Renal cortical epithelial cell (primary cell): ENCODE data around the gene BHLHE40. TPM values are rescaled to one million over a fixed set of nuclear protein-coding genes. Genes with fewer than 3 reads are reported as not detected.
"Not testable (repeated sequence)": the region's sequence is repeated elsewhere in the genome, so short reads cannot be mapped to it uniquely, and the experiment has no call there.

Source experiments
- DNase-seq: peaks from one replicate; pipeline ENCODE4 v3.0.0-alpha.2; 2011; ENCODE audit warnings: low read depth
- total RNA-seq: library from RNA; depleted of rRNA; stranded (reverse); fragments of >200 nt; gene quantifications from 2 replicates; pipeline ENCODE4 v1.2.3, GENCODE V29; 2014

Gene BHLHE40
- total RNA-seq, 1 donor from 2014 or later = 75.4 TPM

GRCh38 chr3:4961865-4962264 lies 17.4 kb upstream of the BHLHE40 start:
- not testable (repeated sequence) for DNase-seq

GRCh38 chr3:4963669-4964570 lies 15.3 kb upstream of the BHLHE40 start:
- DNase-seq = no peak

GRCh38 chr3:4966006-4966405 lies 13.2 kb upstream of the BHLHE40 start:
- DNase-seq = not testable (repeated sequence)

GRCh38 chr3:4967683-4968082 lies 11.6 kb upstream of the BHLHE40 start:
- not testable (repeated sequence) for DNase-seq

GRCh38 chr3:4971437-4971836 lies 7.8 kb upstream of the BHLHE40 start:
- DNase-seq = not testable (repeated sequence)

GRCh38 chr3:4971838-4972237 lies 7.4 kb upstream of the BHLHE40 start:
- DNase-seq = no peak

- peak; percentile 90 for DNase-seq
Observed at GRCh38 chr3:4972652-4973643, 6.3 kb upstream of the BHLHE40 start.

- no peak for DNase-seq
Observed at GRCh38 chr3:4974154-4974553, 5.1 kb upstream of the BHLHE40 start.

- DNase-seq = peak; percentile 73
Observed at GRCh38 chr3:4976109-4976508, 3.1 kb upstream of the BHLHE40 start.

GRCh38 chr3:4977001-4977852 lies 2.0 kb upstream of the BHLHE40 start:
- peak; percentile 98 for DNase-seq

GRCh38 chr3:4977853-4978203 lies 1.4 kb upstream of the BHLHE40 start:
- no peak for DNase-seq

- DNase-seq = peak; percentile 95
Observed at GRCh38 chr3:4978204-4978965, 852 bp upstream of the BHLHE40 start.

- DNase-seq = peak; percentile 95
Observed at GRCh38 chr3:4978966-4979427, 240 bp upstream of the BHLHE40 start.

GRCh38 chr3:4980229-4981203 lies 1.3 kb downstream of the BHLHE40 start:
- DNase-seq = peak; percentile 72

GRCh38 chr3:4981294-4981664 lies 2.0 kb downstream of the BHLHE40 start:
- DNase-seq = peak; percentile 42

GRCh38 chr3:4981665-4982494 lies 2.6 kb downstream of the BHLHE40 start:
- peak; percentile 88 for DNase-seq

GRCh38 chr3:4982773-4983738 lies 3.8 kb downstream of the BHLHE40 start:
- peak; percentile 38 for DNase-seq
